Neural cell (in vitro differentiated cells): ENCODE measurements around the gene TYW1. TPM values are rescaled to one million over a fixed set of nuclear protein-coding genes. Genes with fewer than 3 reads are reported as not detected.
"Not testable (repeated sequence)": the region's sequence is repeated elsewhere in the genome, so short reads cannot be mapped to it uniquely, and the experiment has no call there.

ENCODE experiments used
- H2AFZ ChIP-seq: fragments of 200-600, 300-800 bp; sonication (generic), shearing (Covaris generic); 2 replicates; pipeline ENCODE4 v1.6.0; 2014; ENCODE audit warnings: low read depth, mild to moderate bottlenecking, antibody characterized with exemption, low read length, moderate library complexity
- H3F3A ChIP-seq: fragments of 200-600 bp; shearing (Covaris generic); 2 replicates; pipeline ENCODE4 v1.6.1; 2016; ENCODE audit warnings: mild to moderate bottlenecking, moderate library complexity, mixed read lengths, antibody characterized with exemption, low read length; ENCODE audit not compliant: insufficient read depth, poor library complexity, severe bottlenecking
- H3K27ac ChIP-seq: fragments of 200-600, 300-800 bp; sonication (generic), shearing (Covaris generic); 2 replicates; pipeline ENCODE4 v1.5.1; 2014; ENCODE audit warnings: mild to moderate bottlenecking, low read length, moderate library complexity
- H3K27me3 ChIP-seq: fragments of 300-800, 200-600 bp; sonication (generic), shearing (Covaris generic); 2 replicates; pipeline ENCODE4 v1.6.0; 2014; ENCODE audit warnings: mild to moderate bottlenecking, low read depth, low read length, moderate library complexity; ENCODE audit not compliant: insufficient read depth
- H3K36me3 ChIP-seq: fragments of 300-800, 200-600 bp; sonication (generic), shearing (Covaris generic); 2 replicates; pipeline ENCODE4 v1.5.1; 2014; ENCODE audit warnings: mild to moderate bottlenecking, antibody characterized with exemption, low read length, moderate library complexity; ENCODE audit not compliant: insufficient read depth
- H3K4me2 ChIP-seq: fragments of 300-800, 200-600 bp; sonication (generic), shearing (Covaris generic); 2 replicates; pipeline ENCODE4 v1.6.0; 2014; ENCODE audit warnings: mild to moderate bottlenecking, low read length
- H3K4me3 ChIP-seq: fragments of 300-800, 200-600 bp; sonication (generic), shearing (Covaris generic); 2 replicates; pipeline ENCODE4 v1.5.1; 2014; ENCODE audit warnings: mild to moderate bottlenecking, low read length, moderate library complexity
- H3K79me2 ChIP-seq: fragments of 200-600 bp; shearing (Covaris generic); replicated peaks from 2 replicates; pipeline ENCODE4 v1.6.0; 2014; ENCODE audit warnings: mild to moderate bottlenecking, low read length, moderate library complexity; ENCODE audit not compliant: insufficient read depth
- H3K9ac ChIP-seq: fragments of 300-800, 200-600 bp; sonication (generic), shearing (Covaris generic); 2 replicates; pipeline ENCODE4 v1.6.1; 2016; ENCODE audit warnings: mild to moderate bottlenecking, low read length, mixed read lengths
- H3K9me2 ChIP-seq: fragments of 200-600 bp; shearing (Covaris generic); 2 replicates; pipeline ENCODE4 v1.6.1; 2016; ENCODE audit warnings: mild to moderate bottlenecking, low read length, mixed read lengths; ENCODE audit not compliant: insufficient read depth
- H3K9me3 ChIP-seq: fragments of 200-600, 300-800 bp; sonication (generic), shearing (Covaris generic); 2 replicates; pipeline ENCODE4 v1.6.1; 2016; ENCODE audit warnings: mild to moderate bottlenecking, mixed run types, low read length, moderate library complexity, mixed read lengths
- H4K20me1 ChIP-seq: fragments of 200-600 bp; shearing (Covaris generic); 2 replicates; pipeline ENCODE4 v1.6.1; 2016; ENCODE audit warnings: mild to moderate bottlenecking, mixed run types; ENCODE audit not compliant: insufficient read depth
- EP300 ChIP-seq: fragments of 450-650 bp; conservative IDR thresholded peaks from 2 replicates; pipeline ENCODE4 v1.6.1; 2014; ENCODE audit warnings: antibody characterized with exemption, mild to moderate bottlenecking, moderate library complexity; ENCODE audit not compliant: poor library complexity, severe bottlenecking
- EZH2 ChIP-seq: fragments of 200-600, 300-800 bp; shearing (Covaris generic), sonication (generic); IDR thresholded peaks from 2 replicates; pipeline ENCODE4 v1.6.1; 2014; ENCODE audit warnings: antibody characterized with exemption, low read length, borderline replicate concordance, mild to moderate bottlenecking; ENCODE audit not compliant: insufficient read depth, poor library complexity, severe bottlenecking
- MXI1 ChIP-seq: fragments of 450-650 bp; conservative IDR thresholded peaks from 2 replicates; pipeline ENCODE4 v1.6.1; 2014; ENCODE audit warnings: antibody characterized with exemption, mild to moderate bottlenecking; ENCODE audit not compliant: poor library complexity, severe bottlenecking
- POLR2AphosphoS5 ChIP-seq: IDR thresholded peaks from 2 replicates; pipeline ENCODE4 v1.6.1; 2012
- RAD21 ChIP-seq: fragments of 450-650 bp; conservative IDR thresholded peaks from 2 replicates; pipeline ENCODE4 v1.6.1; 2014; ENCODE audit warnings: antibody characterized with exemption, mild to moderate bottlenecking, moderate library complexity
- SMC3 ChIP-seq: fragments of 450-650 bp; conservative IDR thresholded peaks from 2 replicates; pipeline ENCODE4 v1.6.1; 2014; ENCODE audit warnings: antibody characterized with exemption, mild to moderate bottlenecking, moderate library complexity; ENCODE audit not compliant: poor library complexity
- TAF1 ChIP-seq: IDR thresholded peaks from 2 replicates; pipeline ENCODE4 v1.6.1; 2012; ENCODE audit warnings: low read depth
- polyA plus RNA-seq: library from polyadenylated mRNA; depleted of rRNA; stranded (reverse); fragments of >200 nt; gene quantifications from 2 replicates; pipeline ENCODE4 v1.2.3, GENCODE V29; 2014
- TF ChIP-seq, protein P1 (sequence below): IDR thresholded peaks from 2 replicates; pipeline ENCODE4 v1.6.1; 2012; ENCODE audit warnings: borderline replicate concordance
- TF ChIP-seq, protein P2 (sequence below): fragments of 450-650 bp; IDR thresholded peaks from 2 replicates; pipeline ENCODE4 v1.5.1; 2014; ENCODE audit warnings: antibody characterized with exemption, mild to moderate bottlenecking, moderate library complexity; ENCODE audit not compliant: poor library complexity, severe bottlenecking

The TYW1 gene
- polyA plus RNA-seq, 1 donor from 2014 or later, result 14.9 TPM

- no peaks in the 10 kb centered on the region for H4K20me1 ChIP-seq
- TF ChIP-seq, protein P1, sequence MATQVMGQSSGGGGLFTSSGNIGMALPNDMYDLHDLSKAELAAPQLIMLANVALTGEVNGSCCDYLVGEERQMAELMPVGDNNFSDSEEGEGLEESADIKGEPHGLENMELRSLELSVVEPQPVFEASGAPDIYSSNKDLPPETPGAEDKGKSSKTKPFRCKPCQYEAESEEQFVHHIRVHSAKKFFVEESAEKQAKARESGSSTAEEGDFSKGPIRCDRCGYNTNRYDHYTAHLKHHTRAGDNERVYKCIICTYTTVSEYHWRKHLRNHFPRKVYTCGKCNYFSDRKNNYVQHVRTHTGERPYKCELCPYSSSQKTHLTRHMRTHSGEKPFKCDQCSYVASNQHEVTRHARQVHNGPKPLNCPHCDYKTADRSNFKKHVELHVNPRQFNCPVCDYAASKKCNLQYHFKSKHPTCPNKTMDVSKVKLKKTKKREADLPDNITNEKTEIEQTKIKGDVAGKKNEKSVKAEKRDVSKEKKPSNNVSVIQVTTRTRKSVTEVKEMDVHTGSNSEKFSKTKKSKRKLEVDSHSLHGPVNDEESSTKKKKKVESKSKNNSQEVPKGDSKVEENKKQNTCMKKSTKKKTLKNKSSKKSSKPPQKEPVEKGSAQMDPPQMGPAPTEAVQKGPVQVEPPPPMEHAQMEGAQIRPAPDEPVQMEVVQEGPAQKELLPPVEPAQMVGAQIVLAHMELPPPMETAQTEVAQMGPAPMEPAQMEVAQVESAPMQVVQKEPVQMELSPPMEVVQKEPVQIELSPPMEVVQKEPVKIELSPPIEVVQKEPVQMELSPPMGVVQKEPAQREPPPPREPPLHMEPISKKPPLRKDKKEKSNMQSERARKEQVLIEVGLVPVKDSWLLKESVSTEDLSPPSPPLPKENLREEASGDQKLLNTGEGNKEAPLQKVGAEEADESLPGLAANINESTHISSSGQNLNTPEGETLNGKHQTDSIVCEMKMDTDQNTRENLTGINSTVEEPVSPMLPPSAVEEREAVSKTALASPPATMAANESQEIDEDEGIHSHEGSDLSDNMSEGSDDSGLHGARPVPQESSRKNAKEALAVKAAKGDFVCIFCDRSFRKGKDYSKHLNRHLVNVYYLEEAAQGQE, result no peak
- no peak for TF ChIP-seq EZH2
- TF ChIP-seq EP300, result no peak
- TF ChIP-seq RAD21, result no peak
- TF ChIP-seq SMC3, result no peak
- no peak overlapping the region for H3K9ac ChIP-seq
- no peaks in the 10 kb centered on the region for H3K36me3 ChIP-seq
- no peak overlapping the region for H3K4me3 ChIP-seq
- H3K9me2 ChIP-seq, result no peaks in the 10 kb centered on the region
- H3K79me2 ChIP-seq, result no peaks in the 10 kb centered on the region
- no peaks in the 10 kb centered on the region for H3F3A ChIP-seq
- H3K9me3 ChIP-seq, result no peaks in the 10 kb centered on the region
- H3K27ac ChIP-seq, result no peak overlapping the region
- no peak overlapping the region for H2AFZ ChIP-seq
- H3K27me3 ChIP-seq, result no peaks in the 10 kb centered on the region
- no peak overlapping the region for H3K4me2 ChIP-seq
These were observed 24.6 kb downstream of the TYW1 start for GRCh38 chr7:67021260-67021659.

DNA sequence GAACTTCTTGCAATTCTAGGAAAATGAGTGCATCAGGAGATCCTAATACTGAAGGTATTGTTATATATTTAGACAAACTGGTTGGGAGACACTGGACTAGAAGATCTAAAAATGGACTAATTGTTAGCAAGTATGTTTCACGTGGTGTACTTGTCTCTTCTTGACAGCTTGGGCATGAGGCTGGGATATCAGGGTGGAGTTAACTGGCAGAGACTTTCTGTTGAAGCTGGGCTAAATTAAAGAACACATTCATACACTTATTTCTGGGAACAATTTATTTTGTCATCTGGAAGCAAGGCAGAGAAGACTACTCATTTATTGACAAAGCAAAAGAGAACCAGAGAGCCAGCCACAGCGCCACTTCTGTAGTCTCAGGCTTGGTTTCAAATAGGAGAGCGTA lies 25.9 kb downstream of the TYW1 start:
- Histone ChIP-seq H3K36me3 (no peaks in the 10 kb centered on the region), H3K27me3 (no peaks in the 10 kb centered on the region), H3F3A (no peaks in the 10 kb centered on the region), H3K79me2 (no peaks in the 10 kb centered on the region), H3K9me3 (no peaks in the 10 kb centered on the region), H3K9ac (no peak overlapping the region), H3K9me2 (no peaks in the 10 kb centered on the region), H3K27ac (no peak overlapping the region), H3K4me3 (no peak overlapping the region), H4K20me1 (no peaks in the 10 kb centered on the region), H2AFZ (no peak overlapping the region), H3K4me2 (no peak overlapping the region)
- TF ChIP-seq, protein P2, sequence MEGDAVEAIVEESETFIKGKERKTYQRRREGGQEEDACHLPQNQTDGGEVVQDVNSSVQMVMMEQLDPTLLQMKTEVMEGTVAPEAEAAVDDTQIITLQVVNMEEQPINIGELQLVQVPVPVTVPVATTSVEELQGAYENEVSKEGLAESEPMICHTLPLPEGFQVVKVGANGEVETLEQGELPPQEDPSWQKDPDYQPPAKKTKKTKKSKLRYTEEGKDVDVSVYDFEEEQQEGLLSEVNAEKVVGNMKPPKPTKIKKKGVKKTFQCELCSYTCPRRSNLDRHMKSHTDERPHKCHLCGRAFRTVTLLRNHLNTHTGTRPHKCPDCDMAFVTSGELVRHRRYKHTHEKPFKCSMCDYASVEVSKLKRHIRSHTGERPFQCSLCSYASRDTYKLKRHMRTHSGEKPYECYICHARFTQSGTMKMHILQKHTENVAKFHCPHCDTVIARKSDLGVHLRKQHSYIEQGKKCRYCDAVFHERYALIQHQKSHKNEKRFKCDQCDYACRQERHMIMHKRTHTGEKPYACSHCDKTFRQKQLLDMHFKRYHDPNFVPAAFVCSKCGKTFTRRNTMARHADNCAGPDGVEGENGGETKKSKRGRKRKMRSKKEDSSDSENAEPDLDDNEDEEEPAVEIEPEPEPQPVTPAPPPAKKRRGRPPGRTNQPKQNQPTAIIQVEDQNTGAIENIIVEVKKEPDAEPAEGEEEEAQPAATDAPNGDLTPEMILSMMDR, result no peak
- no peak for TF ChIP-seq SMC3
- TF ChIP-seq, protein P1, result no peak
- no peak for TF ChIP-seq EP300
- TF ChIP-seq POLR2AphosphoS5, result no peak
- TF ChIP-seq MXI1, result no peak
- no peak for TF ChIP-seq TAF1
- no peak for TF ChIP-seq RAD21
- no peak for TF ChIP-seq EZH2

DNA sequence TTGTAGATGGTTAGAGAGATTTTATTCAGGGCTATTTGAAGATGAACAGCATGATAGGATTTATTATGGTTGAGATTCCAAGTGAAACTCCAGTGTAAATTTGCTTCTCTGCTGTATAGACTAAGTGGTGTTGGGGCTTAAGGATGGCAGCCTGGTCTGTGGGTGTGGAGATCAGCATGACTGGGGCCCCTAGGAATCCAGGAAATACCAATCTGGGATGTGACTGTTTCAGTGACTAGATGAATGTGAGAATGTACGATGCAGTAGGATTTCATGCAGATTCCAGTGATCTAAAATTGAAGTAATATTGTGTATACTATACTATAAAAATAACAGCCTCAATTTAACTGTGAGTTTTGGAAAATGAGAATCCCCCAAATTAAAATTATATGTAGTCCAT lies 28.8 kb downstream of the TYW1 start:
- H3K9ac ChIP-seq, H4K20me1 ChIP-seq, H3K27ac ChIP-seq, H3K4me3 ChIP-seq, H3K4me2 ChIP-seq, H3K79me2 ChIP-seq, H3K27me3 ChIP-seq, H3K36me3 ChIP-seq, H3K9me2 ChIP-seq, H3K9me3 ChIP-seq, H2AFZ ChIP-seq, H3F3A ChIP-seq: not testable (repeated sequence)

GRCh38 chr7:67031685-67032084 lies 35.1 kb downstream of the TYW1 start:
- not testable (repeated sequence) for H4K20me1 ChIP-seq, H3K4me3 ChIP-seq, H3K36me3 ChIP-seq, H3K4me2 ChIP-seq, H2AFZ ChIP-seq, H3K27me3 ChIP-seq, H3F3A ChIP-seq, H3K9ac ChIP-seq, H3K27ac ChIP-seq, H3K9me3 ChIP-seq, H3K9me2 ChIP-seq, H3K79me2 ChIP-seq
